HG03457 (cell line): ENCODE measurements around the gene TSPAN19.

ENCODE experiments used
- ATAC-seq: cut with Tn5 transposase; IDR thresholded peaks from one replicate; pipeline ENCODE4 v1.9.1; 2021; ENCODE audit warnings: moderate number of reproducible peaks; ENCODE audit not compliant: unreplicated experiment

TSPAN19 gene

DNA sequence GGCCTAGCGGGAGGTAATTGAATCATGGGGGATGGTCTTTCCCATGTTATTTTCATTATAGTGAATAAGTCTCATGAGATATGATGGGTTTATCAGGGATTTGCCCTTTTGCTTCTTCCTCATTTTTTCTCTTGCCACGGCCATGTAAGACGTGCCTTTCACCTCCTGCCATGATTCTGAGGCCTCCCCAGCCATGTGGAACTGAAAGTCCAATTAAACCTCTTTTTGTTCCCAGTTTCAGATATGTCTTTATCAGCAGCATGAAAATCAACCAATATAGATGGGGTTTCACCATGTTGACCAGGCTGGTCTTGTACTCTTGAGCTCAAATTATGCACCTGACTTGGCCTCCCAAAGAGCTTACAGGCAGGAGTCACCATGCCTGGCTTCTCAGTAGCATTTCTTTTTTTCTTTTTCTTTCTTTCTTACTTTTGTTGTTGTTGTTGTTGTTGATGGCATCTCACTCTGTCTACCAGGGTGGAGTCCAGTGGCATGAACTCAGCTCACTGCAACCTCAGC lies 33.2 kb downstream of the TSPAN19 start:
- no peak for ATAC-seq

DNA sequence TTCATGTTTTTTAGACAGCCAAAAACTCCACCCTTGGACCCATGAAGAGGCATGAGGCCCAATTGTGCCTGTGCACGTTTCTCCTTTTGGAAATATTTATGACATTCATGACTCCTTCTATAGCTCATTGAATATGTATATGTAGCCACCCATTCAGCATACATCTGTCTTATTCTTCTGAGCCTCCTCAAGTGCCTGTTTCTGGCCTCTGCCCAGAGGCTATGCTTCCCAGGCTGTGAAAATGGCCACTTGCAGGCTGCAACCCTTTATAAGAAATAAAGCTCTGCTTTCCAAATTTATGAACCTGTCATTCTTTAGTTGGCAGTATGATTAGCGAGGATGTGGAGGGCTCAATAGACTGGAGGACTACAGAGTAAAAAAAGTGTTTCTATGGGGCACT lies 35.3 kb downstream of the TSPAN19 start:
- no peak for ATAC-seq

DNA sequence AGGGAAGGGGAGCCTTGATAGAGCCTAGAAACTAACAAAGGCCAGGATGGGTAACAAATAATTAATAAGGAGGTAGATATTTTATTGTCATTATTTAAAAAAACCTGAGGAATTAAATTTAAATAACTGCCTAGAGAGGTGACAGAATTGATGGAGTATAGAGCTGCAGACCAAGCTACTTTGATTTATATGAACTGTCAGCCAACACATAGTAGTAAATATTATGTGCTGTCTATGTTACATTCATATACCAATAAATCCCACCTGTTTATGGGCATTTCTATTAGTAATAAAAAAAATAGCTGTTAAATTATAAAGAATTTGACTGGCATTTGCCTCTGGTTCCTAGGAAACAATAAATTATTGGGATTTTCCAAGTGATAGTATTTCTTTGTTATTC lies 37.7 kb downstream of the TSPAN19 start:
- no peak for ATAC-seq

DNA sequence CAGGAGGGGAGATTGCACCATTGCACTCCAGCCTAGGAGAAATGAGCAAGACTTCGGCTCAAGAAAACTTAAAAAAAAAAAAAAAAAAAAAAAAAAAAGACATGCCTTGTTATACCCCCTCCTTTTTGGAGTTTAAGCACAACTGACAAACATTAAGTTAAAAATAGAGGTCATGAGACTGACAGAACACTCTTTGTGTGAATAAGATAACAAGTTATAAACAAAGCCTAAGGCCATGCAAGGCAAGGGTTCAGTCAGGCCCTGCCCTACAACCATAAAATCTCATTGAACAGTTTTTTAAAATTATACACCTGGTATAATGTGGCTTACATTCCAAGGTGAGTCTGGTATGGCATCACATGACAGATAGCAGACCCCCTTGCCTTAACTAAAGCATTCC lies 39.3 kb downstream of the TSPAN19 start:
- ATAC-seq = no peak

DNA sequence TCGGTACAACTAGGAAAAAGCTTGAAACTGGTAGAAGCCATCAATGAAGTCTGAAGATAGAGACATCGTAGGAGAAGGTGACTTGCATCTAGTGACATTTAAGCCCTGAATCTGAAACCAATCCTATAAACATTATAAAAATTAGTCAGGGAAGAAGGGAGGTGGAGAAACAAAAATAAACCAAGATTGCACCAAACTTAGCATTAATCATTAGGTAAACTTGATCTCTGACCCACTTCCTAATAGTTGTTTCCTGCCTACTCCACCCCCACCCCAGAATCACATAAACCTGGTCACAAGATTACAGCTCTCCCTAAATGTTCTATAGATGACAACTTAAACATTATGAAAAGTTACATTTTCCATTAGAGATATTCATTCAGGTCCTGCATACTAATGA lies 40.4 kb downstream of the TSPAN19 start:
- no peak for ATAC-seq

DNA sequence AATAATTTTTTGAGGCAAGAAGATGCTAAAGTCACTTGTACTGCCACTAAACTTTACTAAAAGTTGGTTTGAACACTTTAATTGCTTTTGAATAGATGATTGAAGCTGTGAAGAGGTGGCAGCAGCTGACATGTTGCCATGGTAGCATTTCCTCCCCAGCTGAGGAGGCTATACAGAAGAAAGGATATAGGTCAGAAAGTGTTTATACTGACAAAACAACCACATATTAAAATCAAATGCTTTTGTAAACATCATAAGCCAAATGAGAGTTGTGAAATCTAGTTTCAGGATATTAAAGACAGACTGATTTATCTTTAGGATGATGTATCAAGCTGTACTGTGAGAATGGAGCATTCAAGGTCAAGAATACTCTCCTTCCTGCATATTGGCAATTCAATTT lies 41.7 kb downstream of the TSPAN19 start:
- no peak for ATAC-seq

DNA sequence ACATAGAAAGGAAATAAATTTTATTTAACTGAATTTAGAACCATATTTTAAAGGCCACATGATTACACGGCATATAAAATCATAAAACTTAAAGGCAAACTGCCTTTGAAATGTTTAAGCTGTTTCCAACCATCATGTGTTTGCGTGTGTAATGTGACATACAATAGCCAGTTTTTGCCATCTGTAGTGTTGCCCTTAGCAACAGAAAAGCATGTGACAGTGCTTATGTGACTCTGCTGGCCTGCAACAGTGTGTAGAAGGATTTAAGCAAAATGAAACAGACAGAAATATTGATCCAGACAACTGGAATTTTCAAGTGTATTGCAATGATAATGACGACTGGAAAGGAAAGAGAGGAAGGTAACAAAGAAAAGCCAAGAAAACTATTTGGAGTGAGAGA lies 49.5 kb downstream of the TSPAN19 start:
- no peak for ATAC-seq

DNA sequence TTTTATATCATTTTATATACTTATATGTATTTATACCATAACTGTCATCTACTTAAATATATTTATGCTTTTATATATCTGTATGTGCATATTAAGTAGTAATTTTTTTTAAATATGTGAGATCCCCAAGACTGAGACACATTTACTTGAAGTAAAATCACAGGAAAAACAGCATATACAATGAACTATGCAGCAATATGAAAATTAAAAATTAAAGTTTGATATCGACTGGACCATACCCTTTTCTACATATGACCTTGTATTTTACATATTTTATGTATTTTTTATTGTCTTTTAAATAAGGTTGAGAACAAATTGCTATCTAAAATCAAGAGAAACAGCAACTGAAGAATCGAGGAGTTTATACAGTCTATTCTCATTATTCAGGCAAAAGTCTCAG lies 50.0 kb downstream of the TSPAN19 start:
- ATAC-seq = no peak

GRCh38 chr12:84983289-84983688 lies 52.8 kb downstream of the TSPAN19 start:
- no peak for ATAC-seq

GRCh38 chr12:84982888-84983287 lies 53.2 kb downstream of the TSPAN19 start:
- no peak for ATAC-seq

GRCh38 chr12:84978921-84979320 lies 57.2 kb downstream of the TSPAN19 start:
- no peak for ATAC-seq

DNA sequence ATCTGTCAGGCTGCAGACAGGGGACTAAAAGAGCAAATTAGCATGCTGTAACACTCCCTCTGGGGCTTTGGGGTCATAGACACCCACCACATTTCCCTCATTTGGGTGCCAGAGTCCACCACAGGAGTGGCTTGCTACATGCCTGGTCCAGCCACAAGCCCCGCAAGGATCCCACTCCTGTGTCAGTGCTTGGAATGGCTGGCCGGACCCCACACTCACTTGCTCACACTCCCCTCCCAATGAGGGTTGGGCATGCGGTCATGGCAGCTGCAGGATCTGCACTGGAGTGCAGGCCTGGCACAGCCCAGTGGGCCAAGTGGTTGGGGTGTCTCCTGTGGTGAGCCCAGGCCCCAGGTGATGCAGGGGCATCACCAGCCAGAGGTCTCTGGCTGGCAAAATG lies 59.9 kb downstream of the TSPAN19 start:
- ATAC-seq = no peak

- ATAC-seq = no peak
Measured at GRCh38 chr12:84974155-84974815, 61.8 kb downstream of the TSPAN19 start.

GRCh38 chr12:84973026-84973425 lies 63.1 kb downstream of the TSPAN19 start:
- ATAC-seq = no peak

DNA sequence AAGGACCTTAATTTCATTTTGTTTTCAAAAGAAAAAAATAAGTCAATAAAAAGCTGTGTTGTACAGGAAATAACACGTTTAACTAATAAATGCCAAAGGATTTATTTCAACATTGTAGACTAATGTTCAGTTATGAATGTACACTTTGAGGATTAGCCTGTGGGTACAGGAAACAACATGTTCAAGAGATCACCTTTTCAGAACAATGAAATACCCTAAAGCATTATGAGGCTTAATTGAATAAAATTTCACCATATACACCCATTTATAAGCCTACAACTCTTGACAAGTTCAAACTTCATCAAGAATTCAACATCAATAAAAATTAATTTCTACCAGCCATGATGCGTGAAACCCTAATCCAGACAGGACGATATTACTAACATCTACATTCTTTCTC lies 66.9 kb downstream of the TSPAN19 start:
- no peak for ATAC-seq
